RWPE2 (cell line): ENCODE results near the gene ZFP1.
A peak's percentile ranks its signal among the peaks of the same experiment; 100 is the strongest.

Source experiments
- ATAC-seq: fragments of 200-7000 bp; cut with Tn5 transposase; 3 replicates; pipeline ENCODE4 v1.9.1; 2021; ENCODE audit warnings: low read depth
- DNase-seq: peaks from one replicate; pipeline ENCODE4 v3.0.0-alpha.2; 2020; ENCODE audit warnings: low spot score
- H3K27ac ChIP-seq: fragments of 450-650 bp; 2 replicates; pipeline ENCODE4 v1.5.1; 2017; ENCODE audit warnings: mild to moderate bottlenecking; ENCODE audit not compliant: poor library complexity, severe bottlenecking
- H3K27me3 ChIP-seq: fragments of 250-450 bp; sonication (Bioruptor Pico); 2 replicates; pipeline ENCODE4 v1.5.1; 2021; ENCODE audit warnings: mild to moderate bottlenecking, moderate library complexity; ENCODE audit not compliant: insufficient read depth, poor library complexity, severe bottlenecking
- H3K36me3 ChIP-seq: fragments of 250-450 bp; sonication (Bioruptor Pico); 2 replicates; pipeline ENCODE4 v1.5.1; 2020; ENCODE audit warnings: low read depth, mild to moderate bottlenecking, moderate library complexity
- H3K4me1 ChIP-seq: fragments of 250-450 bp; sonication (Bioruptor Pico); 2 replicates; pipeline ENCODE4 v1.5.1; 2021; ENCODE audit warnings: mild to moderate bottlenecking, moderate library complexity; ENCODE audit not compliant: insufficient read depth, poor library complexity, severe bottlenecking
- H3K4me3 ChIP-seq: fragments of 250-450 bp; sonication (Bioruptor Pico); 2 replicates; pipeline ENCODE4 v1.5.1; 2021; ENCODE audit warnings: mild to moderate bottlenecking, moderate library complexity; ENCODE audit not compliant: severe bottlenecking
- H3K9me3 ChIP-seq: fragments of 250-450 bp; sonication (Bioruptor Pico); 2 replicates; pipeline ENCODE4 v1.5.1; 2021; ENCODE audit warnings: mild to moderate bottlenecking, moderate library complexity; ENCODE audit not compliant: severe bottlenecking
- CTCF ChIP-seq: fragments of 450-650 bp; IDR thresholded peaks from one replicate; pipeline ENCODE4 v1.5.1; 2017; ENCODE audit warnings: mild to moderate bottlenecking, moderate library complexity; ENCODE audit not compliant: poor library complexity, severe bottlenecking

ZFP1 gene

GRCh38 chr16:75110637-75111513, 37.4 kb upstream of the ZFP1 start:
- Histone ChIP-seq H3K27me3 (no peaks in the 10 kb centered on the region), H3K4me1 (peaks cover 31% of the 10 kb centered on the region), H3K36me3 (no peaks in the 10 kb centered on the region), H3K9me3 (no peaks in the 10 kb centered on the region), H3K4me3 (no peak overlapping the region), H3K27ac (peak overlapping the region; percentile 89)
- ATAC-seq (peak; percentile 48), DNase-seq (no peak)
- TF ChIP-seq CTCF: peak; percentile 92

- ATAC-seq: no peak
- Histone ChIP-seq H3K27me3 (no peaks in the 10 kb centered on the region), H3K36me3 (no peaks in the 10 kb centered on the region), H3K4me3 (no peak overlapping the region), H3K4me1 (peaks cover 31% of the 10 kb centered on the region), H3K27ac (peak overlapping the region; percentile 89), H3K9me3 (no peaks in the 10 kb centered on the region)
- TF ChIP-seq CTCF: peak; percentile 62
- no peak for DNase-seq
Observed at GRCh38 chr16:75111514-75111940, 36.8 kb upstream of the ZFP1 start.

GRCh38 chr16:75111961-75112733, 36.2 kb upstream of the ZFP1 start:
- H3K27ac ChIP-seq: no peak overlapping the region
- H3K36me3 ChIP-seq: no peaks in the 10 kb centered on the region
- no peak overlapping the region for H3K4me3 ChIP-seq
- ATAC-seq (no peak), DNase-seq (no peak)
- H3K4me1 ChIP-seq: peaks cover 31% of the 10 kb centered on the region
- H3K9me3 ChIP-seq: no peaks in the 10 kb centered on the region
- no peaks in the 10 kb centered on the region for H3K27me3 ChIP-seq
- no peak for TF ChIP-seq CTCF

DNA sequence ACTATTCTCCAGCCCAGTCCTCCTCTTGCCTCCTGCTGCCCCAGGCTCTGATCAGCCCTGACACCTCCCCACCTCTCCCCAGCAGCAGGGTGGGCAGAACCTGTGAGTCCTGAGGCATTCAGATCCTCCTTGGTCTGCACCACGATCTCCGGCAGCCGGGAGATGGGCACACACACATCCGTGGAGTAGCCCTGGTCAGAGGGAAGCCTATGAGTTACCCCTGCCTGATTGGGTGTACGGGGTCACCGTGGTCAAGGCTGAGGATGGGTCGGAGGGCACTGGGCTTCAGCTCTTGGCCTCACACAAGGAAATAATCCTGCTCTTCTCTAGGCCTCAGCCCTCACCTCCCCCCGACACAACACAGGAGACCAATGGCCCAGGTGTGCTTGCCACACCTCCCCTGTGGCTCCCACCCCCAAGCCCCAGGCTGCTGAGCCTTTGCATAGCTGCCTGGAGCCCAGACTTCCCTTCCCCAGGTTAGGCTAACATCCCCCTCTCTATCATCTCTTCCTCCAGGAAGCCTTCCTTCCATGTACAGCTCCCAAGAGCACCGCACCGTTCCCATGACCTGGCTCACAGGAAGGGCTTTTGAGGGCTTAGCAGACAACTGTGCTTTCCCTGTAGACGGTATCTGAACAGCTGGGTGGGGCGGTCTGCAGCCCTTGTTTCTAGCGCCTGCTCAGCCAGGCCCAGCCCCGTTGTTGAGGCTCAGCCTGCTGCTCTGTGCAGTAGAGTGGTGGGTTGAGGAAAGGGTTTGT, 35.4 kb upstream of the ZFP1 start:
- no peak for DNase-seq
- TF ChIP-seq CTCF: no peak
- H3K36me3 ChIP-seq: no peaks in the 10 kb centered on the region
- H3K27me3 ChIP-seq: no peaks in the 10 kb centered on the region
- H3K4me1 ChIP-seq: peaks cover 30% of the 10 kb centered on the region
- no peak overlapping the region for H3K27ac ChIP-seq
- no peak overlapping the region for H3K4me3 ChIP-seq
- ATAC-seq: no peak
- H3K9me3 ChIP-seq: no peaks in the 10 kb centered on the region
